ENCODE measurements around the gene PCYT1B.

PCYT1B gene

DNA sequence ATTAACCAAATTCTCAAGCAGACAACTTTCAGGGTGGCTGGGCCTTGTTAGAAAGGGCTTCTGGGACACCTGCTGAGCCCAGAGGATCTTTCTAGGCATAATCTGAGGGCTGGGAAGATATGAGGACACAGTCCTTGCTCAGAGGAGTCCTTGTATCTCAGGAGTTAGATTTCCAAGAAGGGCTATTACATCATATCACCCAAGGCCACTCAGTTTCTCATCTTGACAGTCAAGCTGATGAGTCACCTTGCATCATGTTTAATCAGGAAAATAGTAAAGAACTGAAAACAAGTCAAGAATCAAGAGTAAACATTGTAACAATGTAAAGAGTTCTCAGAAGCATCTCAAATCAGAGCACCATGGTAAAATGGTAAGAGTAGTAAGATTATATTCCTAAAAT lies 4.0 kb downstream of the PCYT1B start (continued):
- 0 out of 2 replicates have a peak, but pooled peaks have one; percentile 25 for TF ChIP-seq PRDM1 (tag by site-specific recombination; IDR thresholded peaks at IDR 0.05)

DNA sequence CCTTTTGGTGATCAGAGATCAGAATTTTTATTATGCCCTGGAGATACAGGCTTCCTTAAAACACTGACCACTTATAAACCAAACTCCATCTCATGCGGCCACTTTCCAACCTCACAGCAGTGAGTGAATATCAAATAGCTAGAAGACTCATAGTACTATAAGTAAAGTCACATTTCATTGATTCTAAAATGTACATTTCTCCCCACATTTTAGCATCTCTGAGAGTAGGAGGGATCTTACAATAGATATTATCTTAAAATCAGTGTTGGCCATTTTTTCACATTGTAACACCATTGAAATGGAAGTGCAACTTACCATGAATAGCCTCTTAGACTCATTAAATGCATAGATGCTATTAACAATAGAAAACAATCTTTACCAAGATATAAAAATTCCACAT lies 17.4 kb downstream of the PCYT1B start:
- CTCF ChIA-PET = interaction anchor here (0.9 kb wide), 1 partner anchor 233 kb away, joined by 3 read pairs; no protein-coding TSS in a partner anchor
- Histone ChIP-seq H3K4me1 (ENCODE audit: control insufficient read depth, insufficient read depth, low read length) (no peaks in the 10 kb centered on the region), H3K36me3 (ENCODE audit: control insufficient read depth in 2 of 2, insufficient read depth in 1 of 2, low read length in 2 of 2) (no peaks in the 10 kb centered on the region), H3K27ac (ENCODE audit: extremely low read depth, low read depth, low read length) (no peak overlapping the region), H3K4me3 (ENCODE audit: low read depth, low read length) (no peak overlapping the region), H3K9me3 (ENCODE audit: control insufficient read depth, insufficient read depth, low read depth, low read length) (no peaks in the 10 kb centered on the region)
- POLR2A ChIA-PET = no interaction called here
- TF ChIP-seq ZNF132 (tag by site-specific recombination; IDR thresholded peaks at IDR 0.05; ENCODE audit: borderline replicate concordance) = no peak
- TF ChIP-seq, protein P1, sequence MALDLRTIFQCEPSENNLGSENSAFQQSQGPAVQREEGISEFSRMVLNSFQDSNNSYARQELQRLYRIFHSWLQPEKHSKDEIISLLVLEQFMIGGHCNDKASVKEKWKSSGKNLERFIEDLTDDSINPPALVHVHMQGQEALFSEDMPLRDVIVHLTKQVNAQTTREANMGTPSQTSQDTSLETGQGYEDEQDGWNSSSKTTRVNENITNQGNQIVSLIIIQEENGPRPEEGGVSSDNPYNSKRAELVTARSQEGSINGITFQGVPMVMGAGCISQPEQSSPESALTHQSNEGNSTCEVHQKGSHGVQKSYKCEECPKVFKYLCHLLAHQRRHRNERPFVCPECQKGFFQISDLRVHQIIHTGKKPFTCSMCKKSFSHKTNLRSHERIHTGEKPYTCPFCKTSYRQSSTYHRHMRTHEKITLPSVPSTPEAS (tag by site-specific recombination; IDR thresholded peaks at IDR 0.05) = no peak
- TF ChIP-seq ZNF146 (tag by site-specific recombination; IDR thresholded peaks at IDR 0.05) = no peak
- TF ChIP-seq ZNF214 (tag by site-specific recombination; IDR thresholded peaks at IDR 0.05; ENCODE audit: borderline replicate concordance) = no peak
- TF ChIP-seq ZNF10 (tag by site-specific recombination; IDR thresholded peaks at IDR 0.05) = no peak
- no peak for TF ChIP-seq ZNF843 (tag by site-specific recombination; IDR thresholded peaks at IDR 0.05)
- no peak for TF ChIP-seq ZNF404 (tag by site-specific recombination; IDR thresholded peaks at IDR 0.05)
- TF ChIP-seq, protein P2, sequence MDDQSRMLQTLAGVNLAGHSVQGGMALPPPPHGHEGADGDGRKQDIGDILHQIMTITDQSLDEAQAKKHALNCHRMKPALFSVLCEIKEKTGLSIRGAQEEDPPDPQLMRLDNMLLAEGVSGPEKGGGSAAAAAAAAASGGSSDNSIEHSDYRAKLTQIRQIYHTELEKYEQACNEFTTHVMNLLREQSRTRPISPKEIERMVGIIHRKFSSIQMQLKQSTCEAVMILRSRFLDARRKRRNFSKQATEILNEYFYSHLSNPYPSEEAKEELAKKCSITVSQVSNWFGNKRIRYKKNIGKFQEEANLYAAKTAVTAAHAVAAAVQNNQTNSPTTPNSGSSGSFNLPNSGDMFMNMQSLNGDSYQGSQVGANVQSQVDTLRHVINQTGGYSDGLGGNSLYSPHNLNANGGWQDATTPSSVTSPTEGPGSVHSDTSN (CRISPR knock-in tag; IDR thresholded peaks at IDR 0.05) = no peak
- TF ChIP-seq ZNF768 (tag by site-specific recombination; IDR thresholded peaks at IDR 0.05) = no peak
- no peak for TF ChIP-seq ZNF571 (tag by site-specific recombination; IDR thresholded peaks at IDR 0.05)
- TF ChIP-seq, protein P3, sequence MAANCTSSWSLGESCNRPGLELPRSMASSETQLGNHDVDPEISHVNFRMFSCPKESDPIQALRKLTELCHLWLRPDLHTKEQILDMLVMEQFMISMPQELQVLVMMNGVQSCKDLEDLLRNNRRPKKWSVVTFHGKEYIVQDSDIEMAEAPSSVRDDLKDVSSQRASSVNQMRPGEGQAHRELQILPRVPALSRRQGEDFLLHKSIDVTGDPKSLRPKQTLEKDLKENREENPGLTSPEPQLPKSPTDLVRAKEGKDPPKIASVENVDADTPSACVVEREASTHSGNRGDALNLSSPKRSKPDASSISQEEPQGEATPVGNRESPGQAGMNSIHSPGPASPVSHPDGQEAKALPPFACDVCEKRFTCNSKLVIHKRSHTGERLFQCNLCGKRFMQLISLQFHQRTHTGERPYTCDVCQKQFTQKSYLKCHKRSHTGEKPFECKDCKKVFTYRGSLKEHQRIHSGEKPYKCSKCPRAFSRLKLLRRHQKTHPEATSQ (tag by site-specific recombination; IDR thresholded peaks at IDR 0.05) = no peak
- TF ChIP-seq MYNN (tag by site-specific recombination; IDR thresholded peaks at IDR 0.05; ENCODE audit: borderline replicate concordance) = no peak
- no peak for TF ChIP-seq ZNF292 (tag by site-specific recombination; IDR thresholded peaks at IDR 0.05; ENCODE audit: borderline replicate concordance, low read depth)
- TF ChIP-seq ZNF239 (tag by site-specific recombination; IDR thresholded peaks at IDR 0.05) = no peak
- TF ChIP-seq, protein P4, sequence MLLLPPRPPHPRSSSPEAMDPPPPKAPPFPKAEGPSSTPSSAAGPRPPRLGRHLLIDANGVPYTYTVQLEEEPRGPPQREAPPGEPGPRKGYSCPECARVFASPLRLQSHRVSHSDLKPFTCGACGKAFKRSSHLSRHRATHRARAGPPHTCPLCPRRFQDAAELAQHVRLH (tag by site-specific recombination; IDR thresholded peaks at IDR 0.05) = no peak
- TF ChIP-seq ZNF211 (tag by site-specific recombination; IDR thresholded peaks at IDR 0.05; ENCODE audit: low read depth) = no peak
- no peak for TF ChIP-seq ZNF266 (tag by site-specific recombination; IDR thresholded peaks at IDR 0.05; ENCODE audit: low read depth)

DNA sequence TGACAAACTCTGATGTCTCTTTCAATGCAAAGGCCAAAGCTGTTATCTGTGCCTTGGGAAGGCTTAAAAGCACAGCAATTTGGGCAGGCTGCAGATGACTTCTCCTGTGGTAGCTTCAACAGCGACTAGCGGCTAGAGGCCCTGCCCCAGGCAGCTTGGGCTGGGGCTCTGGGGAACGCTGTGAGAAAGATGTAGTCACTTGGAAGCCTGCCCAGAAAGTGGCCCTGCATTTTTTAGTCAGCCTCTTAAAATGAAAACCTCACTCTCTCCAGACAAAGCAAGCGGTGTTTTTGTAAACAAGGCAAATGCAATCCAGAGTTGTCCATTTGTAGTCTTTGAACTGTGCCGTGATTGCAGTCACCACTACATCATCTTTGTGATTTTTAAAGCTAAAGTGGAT lies 27.5 kb downstream of the PCYT1B start:
- TF ChIP-seq, protein P5, sequence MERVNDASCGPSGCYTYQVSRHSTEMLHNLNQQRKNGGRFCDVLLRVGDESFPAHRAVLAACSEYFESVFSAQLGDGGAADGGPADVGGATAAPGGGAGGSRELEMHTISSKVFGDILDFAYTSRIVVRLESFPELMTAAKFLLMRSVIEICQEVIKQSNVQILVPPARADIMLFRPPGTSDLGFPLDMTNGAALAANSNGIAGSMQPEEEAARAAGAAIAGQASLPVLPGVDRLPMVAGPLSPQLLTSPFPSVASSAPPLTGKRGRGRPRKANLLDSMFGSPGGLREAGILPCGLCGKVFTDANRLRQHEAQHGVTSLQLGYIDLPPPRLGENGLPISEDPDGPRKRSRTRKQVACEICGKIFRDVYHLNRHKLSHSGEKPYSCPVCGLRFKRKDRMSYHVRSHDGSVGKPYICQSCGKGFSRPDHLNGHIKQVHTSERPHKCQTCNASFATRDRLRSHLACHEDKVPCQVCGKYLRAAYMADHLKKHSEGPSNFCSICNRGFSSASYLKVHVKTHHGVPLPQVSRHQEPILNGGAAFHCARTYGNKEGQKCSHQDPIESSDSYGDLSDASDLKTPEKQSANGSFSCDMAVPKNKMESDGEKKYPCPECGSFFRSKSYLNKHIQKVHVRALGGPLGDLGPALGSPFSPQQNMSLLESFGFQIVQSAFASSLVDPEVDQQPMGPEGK (tag by site-specific recombination; IDR thresholded peaks at IDR 0.05) = 0 out of 2 replicates have a peak, but pooled peaks have one; percentile 18
- TF ChIP-seq, protein P6, sequence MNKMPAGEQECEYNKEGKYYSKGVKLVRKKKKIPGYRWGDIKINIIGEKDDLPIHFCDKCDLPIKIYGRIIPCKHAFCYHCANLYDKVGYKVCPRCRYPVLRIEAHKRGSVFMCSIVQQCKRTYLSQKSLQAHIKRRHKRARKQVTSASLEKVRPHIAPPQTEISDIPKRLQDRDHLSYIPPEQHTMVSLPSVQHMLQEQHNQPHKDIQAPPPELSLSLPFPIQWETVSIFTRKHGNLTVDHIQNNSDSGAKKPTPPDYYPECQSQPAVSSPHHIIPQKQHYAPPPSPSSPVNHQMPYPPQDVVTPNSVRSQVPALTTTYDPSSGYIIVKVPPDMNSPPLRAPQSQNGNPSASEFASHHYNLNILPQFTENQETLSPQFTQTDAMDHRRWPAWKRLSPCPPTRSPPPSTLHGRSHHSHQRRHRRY (tag by site-specific recombination; IDR thresholded peaks at IDR 0.05) = no peak
- TF ChIP-seq GLI4 (tag by site-specific recombination; IDR thresholded peaks at IDR 0.05) (no peak), ZBTB17 (tag by site-specific recombination; IDR thresholded peaks at IDR 0.05) (0 out of 2 replicates have a peak, but pooled peaks have one; percentile 44), FEZF1 (tag by site-specific recombination; IDR thresholded peaks at IDR 0.05) (peak; percentile 88), GFI1B (tag by site-specific recombination; IDR thresholded peaks at IDR 0.05) (0 out of 2 replicates have a peak, but pooled peaks have one; percentile 11)
- no peaks in the 10 kb centered on the region for H3K36me3 ChIP-seq (ENCODE audit: control insufficient read depth in 2 of 2, insufficient read depth in 1 of 2, low read length in 2 of 2)
- CTCF ChIA-PET = interaction anchor here (0.5 to 0.7 kb wide), 3 partner anchors 205 to 868 kb away, joined by 3 to 4 read pairs (median 3); no protein-coding TSS in a partner anchor
- POLR2A ChIA-PET = no interaction called here
- H3K4me1 ChIP-seq (ENCODE audit: control insufficient read depth, insufficient read depth, low read length) = 0 out of 2 replicates have a peak, but pooled peaks cover 2% of the 10 kb centered on the region
- H3K4me3 ChIP-seq (ENCODE audit: low read depth, low read length) = no peak overlapping the region
- H3K9me3 ChIP-seq (ENCODE audit: control insufficient read depth, insufficient read depth, low read depth, low read length) = no peaks in the 10 kb centered on the region
- H3K27ac ChIP-seq (ENCODE audit: extremely low read depth, low read depth, low read length) = no peak overlapping the region
